GM21786 (cell line): ENCODE data around the gene PRKCB.

Experiments
- ATAC-seq: cut with Tn5 transposase; IDR thresholded peaks from one replicate; pipeline ENCODE4 v1.9.1; 2021; ENCODE audit not compliant: unreplicated experiment

PRKCB gene

GRCh38 chr16:24152826-24153225 lies 317.0 kb downstream of the PRKCB start:
- ATAC-seq = no peak

GRCh38 chr16:24156777-24157176 lies 321.0 kb downstream of the PRKCB start:
- ATAC-seq = no peak

GRCh38 chr16:24163935-24164334 lies 328.2 kb downstream of the PRKCB start:
- ATAC-seq = no peak

GRCh38 chr16:24164416-24164815 lies 328.6 kb downstream of the PRKCB start:
- ATAC-seq = no peak

GRCh38 chr16:24165273-24165672 lies 329.5 kb downstream of the PRKCB start:
- no peak for ATAC-seq

- no peak for ATAC-seq
Measured at GRCh38 chr16:24166661-24167528, 331.1 kb downstream of the PRKCB start.

GRCh38 chr16:24168856-24169255 lies 333.1 kb downstream of the PRKCB start:
- no peak for ATAC-seq

GRCh38 chr16:24170407-24170806 lies 334.6 kb downstream of the PRKCB start:
- ATAC-seq = no peak

- ATAC-seq = no peak
Measured at GRCh38 chr16:24174504-24174903, 338.7 kb downstream of the PRKCB start.

- no peak for ATAC-seq
Measured at GRCh38 chr16:24174957-24175356, 339.2 kb downstream of the PRKCB start.

- no peak for ATAC-seq
Measured at GRCh38 chr16:24178496-24178895, 342.7 kb downstream of the PRKCB start.

GRCh38 chr16:24180451-24180850 lies 344.7 kb downstream of the PRKCB start:
- ATAC-seq = no peak

- ATAC-seq = no peak
Measured at GRCh38 chr16:24188021-24188542, 352.3 kb downstream of the PRKCB start.

- ATAC-seq = no peak
Measured at GRCh38 chr16:24188751-24189318, 353.1 kb downstream of the PRKCB start.

- ATAC-seq = no peak
Measured at GRCh38 chr16:24189941-24190340, 354.2 kb downstream of the PRKCB start.

- ATAC-seq = no peak
Measured at GRCh38 chr16:24191876-24192402, 356.2 kb downstream of the PRKCB start.

- no peak for ATAC-seq
Measured at GRCh38 chr16:24195221-24195620, 359.4 kb downstream of the PRKCB start.

- ATAC-seq = no peak
Measured at GRCh38 chr16:24198807-24199533, 363.2 kb downstream of the PRKCB start.

- no peak for ATAC-seq
Measured at GRCh38 chr16:24203675-24204074, 367.9 kb downstream of the PRKCB start.

- ATAC-seq = no peak
Measured at GRCh38 chr16:24204150-24204665, 368.4 kb downstream of the PRKCB start.

GRCh38 chr16:24206926-24207325 lies 371.1 kb downstream of the PRKCB start:
- no peak for ATAC-seq
